GM12878 (cell line): ENCODE data around the gene NUDT3. TPM values are rescaled to one million over a fixed set of nuclear protein-coding genes. Genes with fewer than 3 reads are reported as not detected.

Experiments
- ATAC-seq: fragments of 200-7000 bp; cut with Tn5 transposase; 3 replicates; pipeline ENCODE4 v1.9.1; 2020; ENCODE audit warnings: mild to moderate bottlenecking, moderate library complexity
- BruUV-seq: library from RNA; stranded (reverse); fragments of 400-500 nt; replicated peaks from 2 replicates; lab custom pipeline; 2021; lab: Mats Ljungman, UMichigan
- CTCF ChIA-PET: fragments of 300-600 bp; sonication (Branson Sonifier 250); formaldehyde crosslinking; extraction: SDS; loops from one replicate; lab custom pipeline; 2021; ENCODE audit warnings: inconsistent platforms; lab: Yijun Ruan, JAX
- POLR2A ChIA-PET: fragments of 350-600 bp; formaldehyde crosslinking; extraction: SDS; loops from one replicate; lab custom pipeline; 2021; ENCODE audit warnings: inconsistent platforms; lab: Charles Lee
- RAD21 ChIA-PET: fragments of 300-600 bp; sonication (Branson Sonifier 250); formaldehyde crosslinking; loops from one replicate; lab custom pipeline; 2023; ENCODE audit warnings: antibody characterized with exemption; ENCODE audit not compliant: unreplicated experiment; lab: Charles Lee
- SMC1A ChIA-PET: fragments of 300-600 bp; sonication (Branson Sonifier 250); formaldehyde crosslinking; loops from one replicate; lab custom pipeline; 2023; ENCODE audit not compliant: unreplicated experiment, uncharacterized antibody; lab: Charles Lee
- DNase-seq: peaks from one replicate; pipeline ENCODE4 v3.0.0-alpha.2; 2011; ENCODE audit warnings: low read depth, low spot score
- FAIRE-seq: peaks from 3 replicates; lab custom pipeline; 2011; peaks lifted over from hg19 to GRCh38; lab: Jason Lieb, UNC
- H2AFZ ChIP-seq: 2 replicates; pipeline ENCODE4 v1.6.0; 2011; ENCODE audit warnings: low read depth, low read length, control low read depth; ENCODE audit not compliant: control insufficient read depth
- H3K27ac ChIP-seq: 2 replicates; pipeline ENCODE4 v1.5.1; 2011; ENCODE audit warnings: control low read depth; ENCODE audit not compliant: control insufficient read depth, insufficient read depth
- H3K27me3 ChIP-seq, 2 experiments: replicated peaks in 1 of 2; 2 replicates each; pipeline versions ENCODE4 v1.6.0 to v1.6.1; 2011; ENCODE audit warnings: low read length in 1 of 2; ENCODE audit not compliant: control insufficient read depth in 2 of 2, insufficient read depth in 2 of 2
- H3K36me3 ChIP-seq, 2 experiments: 2 replicates each; pipeline ENCODE4 v1.5.1; 2011; ENCODE audit warnings: low read length in 1 of 2; ENCODE audit not compliant: control insufficient read depth in 2 of 2, insufficient read depth in 2 of 2
- H3K4me1 ChIP-seq: 2 replicates; pipeline ENCODE4 v1.6.1; 2011; ENCODE audit warnings: mild to moderate bottlenecking, low read length, moderate library complexity, mixed read lengths; ENCODE audit not compliant: control insufficient read depth, insufficient read depth
- H3K4me2 ChIP-seq: 2 replicates; pipeline ENCODE4 v1.6.0; 2011; ENCODE audit warnings: control low read depth; ENCODE audit not compliant: control insufficient read depth, insufficient read depth
- H3K4me3 ChIP-seq: fragments of 200-600 bp; sonication (generic); 2 replicates; pipeline ENCODE4 v1.5.1; 2016
- H3K79me2 ChIP-seq: 2 replicates; pipeline ENCODE4 v1.6.0; 2011; ENCODE audit warnings: low read length; ENCODE audit not compliant: control insufficient read depth, insufficient read depth
- H3K9ac ChIP-seq: 2 replicates; pipeline ENCODE4 v1.8.0; 2011; ENCODE audit warnings: low read length, control low read depth, mixed read lengths; ENCODE audit not compliant: control insufficient read depth, insufficient read depth
- H3K9me3 ChIP-seq: replicated peaks from 3 replicates; pipeline ENCODE4 v1.5.1; 2011; ENCODE audit warnings: mild to moderate bottlenecking, low read length; ENCODE audit not compliant: control insufficient read depth, insufficient read depth
- H4K20me1 ChIP-seq: 2 replicates; pipeline ENCODE4 v1.6.0; 2011; ENCODE audit not compliant: control insufficient read depth, insufficient read depth
- BCL11A ChIP-seq: IDR thresholded peaks from 2 replicates; pipeline ENCODE4 v1.6.1; 2011; ENCODE audit warnings: low read depth, low read length
- CHD2 ChIP-seq: IDR thresholded peaks from 2 replicates; pipeline ENCODE4 v1.6.1; 2011; ENCODE audit warnings: low read depth, low read length, improper control_type of control experiment, borderline replicate concordance
- DPF2 ChIP-seq: fragments of 450-650 bp; IDR thresholded peaks from 2 replicates; pipeline ENCODE4 v1.6.1; 2017; ENCODE audit warnings: mild to moderate bottlenecking
- JUND ChIP-seq: IDR thresholded peaks from 2 replicates; pipeline ENCODE4 v1.6.1; 2012; ENCODE audit warnings: low read depth, mild to moderate bottlenecking, low read length, improper control_type of control experiment, moderate library complexity
- NFIC ChIP-seq: IDR thresholded peaks from 2 replicates; pipeline ENCODE4 v1.6.1; 2012; ENCODE audit warnings: low read depth, mild to moderate bottlenecking, inconsistent platforms, low read length, moderate library complexity
- RAD51 ChIP-seq: fragments of 450-650 bp; IDR thresholded peaks from 2 replicates; pipeline ENCODE4 v1.6.1; 2016; ENCODE audit warnings: moderate library complexity, mild to moderate bottlenecking, inconsistent platforms
- SMC3 ChIP-seq: IDR thresholded peaks from 2 replicates; pipeline ENCODE4 v1.6.1; 2011; ENCODE audit warnings: low read length, improper control_type of control experiment, borderline replicate concordance
- TCF3 ChIP-seq: IDR thresholded peaks from 2 replicates; pipeline ENCODE4 v1.6.1; 2012; ENCODE audit warnings: low read depth, mild to moderate bottlenecking, low read length, borderline replicate concordance; ENCODE audit not compliant: insufficient read depth
- WGBS: methylation state at CpG from one replicate; pipeline ENCODE4 v1.1.6; 2016; ENCODE audit warnings: low lambda C conversion rate; ENCODE audit not compliant: insufficient replicate concordance, insufficient coverage; ENCODE audit errors: missing lambda C conversion rate; 5-methylcytosine and 5-hydroxymethylcytosine counted together
- in situ Hi-C: fragments of 300-500 bp; cut with MboI; formaldehyde crosslinking; loops from 9 replicates; pipeline ENCODE4 v1.14.3; 2018; ENCODE audit warnings: mixed read lengths
- intact Hi-C: fragments of 100-400 bp; cut with micrococcal nuclease; formaldehyde crosslinking; loops from one replicate; pipeline ENCODE4 v1.14.2; 2022; ENCODE audit not compliant: unreplicated experiment
- polyA plus RNA-seq, 11 experiments: library from polyadenylated mRNA; depleted of rRNA in 4 of 11; unstranded in 6 of 11; stranded (reverse) in 5 of 11; fragments of >200 nt; fragmentation: Nextera tagmentation in 4 of 11; fragmentation: Illumina TruSeq in 1 of 11; extraction: Ambion mirVana in 4 of 11; extraction: Trizol in 1 of 11; gene quantifications; 1 replicate in 1 of 11; 2 replicates in 10 of 11; pipeline versions ENCODE4 v1.2.1 to v1.2.3, GENCODE V29; 2011 to 2016; ENCODE audit warnings: inconsistent platforms in 2 of 11, missing spikeins in 2 of 11, low read depth in 1 of 11
- total RNA-seq, 4 experiments: library from RNA; depleted of rRNA in 3 of 4; stranded (reverse); fragments of >200 nt in 3 of 4; fragmentation: Illumina TruSeq in 1 of 4; extraction: Trizol in 1 of 4; gene quantifications; 2 replicates each; pipeline versions ENCODE4 v1.2.1 to v1.2.3, GENCODE V29; 2013 to 2021
- TF ChIP-seq, protein P1 (sequence below): IDR thresholded peaks from 2 replicates; pipeline ENCODE4 v1.6.1; 2011; ENCODE audit warnings: low read depth, low read length, improper control_type of control experiment, borderline replicate concordance
- TF ChIP-seq, protein P2 (sequence below): fragments of 450-650 bp; IDR thresholded peaks from 2 replicates; pipeline ENCODE4 v1.6.1; 2014; ENCODE audit warnings: mild to moderate bottlenecking

The NUDT3 gene
- total and polyA plus RNA-seq, 10 of the 15 experiments (the other 5 are each of a cell fraction or from before 2014, with no cell fraction given) = 2.4 to 32.3 (median 25.5) TPM

GRCh38 chr6:34312259-34312658, 80.2 kb downstream of the NUDT3 start:
- WGBS = 98% methylated on average over 4 of the region's 4 CpGs
- H3K4me3 ChIP-seq = no peak overlapping the region
- POLR2A ChIA-PET = interaction anchor here (0.6 to 1.5 kb wide), 2 partner anchors 11 to 13 kb away, joined by 4 to 5 read pairs; no protein-coding TSS in a partner anchor
- H2AFZ ChIP-seq = no peak overlapping the region
- RAD21 ChIA-PET = interaction anchor here (1.2 kb wide), 1 partner anchor 17 kb away, joined by 3 read pairs; no protein-coding TSS in a partner anchor
- in situ Hi-C loops (no loop called here), intact Hi-C loops (no loop called here)
- FAIRE-seq (no peak), DNase-seq (no peak), ATAC-seq (no peak)
- H3K4me1 ChIP-seq = peaks cover 26% of the 10 kb centered on the region
- CTCF ChIA-PET = interaction anchor here (1.1 to 1.5 kb wide), 2 partner anchors 11 to 16 kb away, joined by 3 read pairs; no protein-coding TSS in a partner anchor
- TF ChIP-seq TCF3 = no peak
- TF ChIP-seq RAD51 = no peak
- TF ChIP-seq JUND = no peak
- TF ChIP-seq SMC3 = no peak
- TF ChIP-seq NFIC = no peak
- no peak for TF ChIP-seq DPF2
- TF ChIP-seq, protein P1, sequence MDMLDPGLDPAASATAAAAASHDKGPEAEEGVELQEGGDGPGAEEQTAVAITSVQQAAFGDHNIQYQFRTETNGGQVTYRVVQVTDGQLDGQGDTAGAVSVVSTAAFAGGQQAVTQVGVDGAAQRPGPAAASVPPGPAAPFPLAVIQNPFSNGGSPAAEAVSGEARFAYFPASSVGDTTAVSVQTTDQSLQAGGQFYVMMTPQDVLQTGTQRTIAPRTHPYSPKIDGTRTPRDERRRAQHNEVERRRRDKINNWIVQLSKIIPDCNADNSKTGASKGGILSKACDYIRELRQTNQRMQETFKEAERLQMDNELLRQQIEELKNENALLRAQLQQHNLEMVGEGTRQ = no peak
- no peak for TF ChIP-seq CHD2
- TF ChIP-seq, protein P2, sequence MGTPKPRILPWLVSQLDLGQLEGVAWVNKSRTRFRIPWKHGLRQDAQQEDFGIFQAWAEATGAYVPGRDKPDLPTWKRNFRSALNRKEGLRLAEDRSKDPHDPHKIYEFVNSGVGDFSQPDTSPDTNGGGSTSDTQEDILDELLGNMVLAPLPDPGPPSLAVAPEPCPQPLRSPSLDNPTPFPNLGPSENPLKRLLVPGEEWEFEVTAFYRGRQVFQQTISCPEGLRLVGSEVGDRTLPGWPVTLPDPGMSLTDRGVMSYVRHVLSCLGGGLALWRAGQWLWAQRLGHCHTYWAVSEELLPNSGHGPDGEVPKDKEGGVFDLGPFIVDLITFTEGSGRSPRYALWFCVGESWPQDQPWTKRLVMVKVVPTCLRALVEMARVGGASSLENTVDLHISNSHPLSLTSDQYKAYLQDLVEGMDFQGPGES = no peak
- TF ChIP-seq BCL11A = no peak
- H3K4me2 ChIP-seq = no peak overlapping the region
- H3K27me3 ChIP-seq = no peaks in the 10 kb centered on the region
- H4K20me1 ChIP-seq = no peaks in the 10 kb centered on the region
- peaks cover 53% of the 10 kb centered on the region for H3K79me2 ChIP-seq
- H3K9me3 ChIP-seq = no peaks in the 10 kb centered on the region
- H3K36me3 ChIP-seq = no peaks in the 10 kb centered on the region
- no peak overlapping the region for H3K27ac ChIP-seq
- H3K9ac ChIP-seq = no peak overlapping the region
- BruUV-seq = no TSS peak
- SMC1A ChIA-PET = interaction anchor here (0.7 to 1.0 kb wide), 4 partner anchors 12 to 78 kb away, joined by 3 to 7 read pairs (median 4); no protein-coding TSS in a partner anchor
